GM21723 (cell line): ENCODE data around the gene APELA.
"Not testable (repeated sequence)": the region's sequence is repeated elsewhere in the genome, so short reads cannot be mapped to it uniquely, and the experiment has no call there.

Source experiments
- ATAC-seq: cut with Tn5 transposase; IDR thresholded peaks from one replicate; pipeline ENCODE4 v1.9.1; 2021; ENCODE audit warnings: mild to moderate bottlenecking, moderate library complexity; ENCODE audit not compliant: unreplicated experiment

APELA gene

DNA sequence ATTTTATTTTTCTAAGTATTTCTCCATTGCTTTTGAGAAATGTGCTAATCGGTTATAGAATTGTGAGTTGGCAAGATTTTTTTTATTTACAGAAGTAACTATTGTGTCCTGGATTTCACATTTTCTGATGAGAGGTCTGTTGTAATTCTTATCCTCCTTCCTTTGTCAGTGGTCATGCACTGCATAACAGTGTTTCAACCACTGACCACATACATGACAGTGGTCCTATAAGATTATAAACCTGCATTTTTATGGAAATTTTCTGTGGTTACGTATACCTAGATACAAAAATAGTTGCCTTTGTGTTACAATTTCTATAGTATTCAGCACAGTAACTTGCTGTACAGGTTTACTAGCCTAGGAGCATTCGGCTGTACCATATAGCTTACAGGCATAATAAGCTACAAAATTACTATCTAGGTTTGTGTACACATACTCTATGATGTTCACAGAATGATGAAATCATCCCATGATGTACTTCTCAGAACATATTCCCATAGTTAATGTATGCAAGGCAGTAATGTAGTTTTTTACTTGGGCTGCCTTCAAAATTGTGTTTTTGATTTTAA is 47.8 kb downstream of the APELA start:
- ATAC-seq, result no peak

DNA sequence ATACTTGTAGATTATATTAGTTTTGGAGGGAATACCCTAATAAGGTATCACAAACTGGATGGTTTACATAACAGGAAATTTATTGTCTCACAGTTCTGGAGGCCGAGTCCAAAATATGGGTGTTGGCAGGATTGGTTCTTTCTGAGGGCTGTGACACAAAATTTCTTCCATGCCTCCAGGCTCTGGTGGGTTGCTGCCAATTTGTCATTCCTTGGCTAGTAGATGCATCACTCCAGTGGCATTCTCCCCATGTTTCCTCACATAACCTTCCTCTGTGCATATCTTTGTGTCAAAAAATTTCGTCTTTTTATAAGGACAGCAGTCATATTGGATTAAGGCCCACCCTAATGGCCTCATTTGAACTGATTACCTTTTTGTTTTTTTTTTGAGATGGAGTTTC is 49.3 kb downstream of the APELA start:
- no peak for ATAC-seq

- ATAC-seq, result not testable (repeated sequence)
These were observed 50.1 kb downstream of the APELA start for GRCh38 chr4:164927101-164927500.

GRCh38 chr4:164930647-164931046 is 53.7 kb downstream of the APELA start:
- ATAC-seq, result no peak

DNA sequence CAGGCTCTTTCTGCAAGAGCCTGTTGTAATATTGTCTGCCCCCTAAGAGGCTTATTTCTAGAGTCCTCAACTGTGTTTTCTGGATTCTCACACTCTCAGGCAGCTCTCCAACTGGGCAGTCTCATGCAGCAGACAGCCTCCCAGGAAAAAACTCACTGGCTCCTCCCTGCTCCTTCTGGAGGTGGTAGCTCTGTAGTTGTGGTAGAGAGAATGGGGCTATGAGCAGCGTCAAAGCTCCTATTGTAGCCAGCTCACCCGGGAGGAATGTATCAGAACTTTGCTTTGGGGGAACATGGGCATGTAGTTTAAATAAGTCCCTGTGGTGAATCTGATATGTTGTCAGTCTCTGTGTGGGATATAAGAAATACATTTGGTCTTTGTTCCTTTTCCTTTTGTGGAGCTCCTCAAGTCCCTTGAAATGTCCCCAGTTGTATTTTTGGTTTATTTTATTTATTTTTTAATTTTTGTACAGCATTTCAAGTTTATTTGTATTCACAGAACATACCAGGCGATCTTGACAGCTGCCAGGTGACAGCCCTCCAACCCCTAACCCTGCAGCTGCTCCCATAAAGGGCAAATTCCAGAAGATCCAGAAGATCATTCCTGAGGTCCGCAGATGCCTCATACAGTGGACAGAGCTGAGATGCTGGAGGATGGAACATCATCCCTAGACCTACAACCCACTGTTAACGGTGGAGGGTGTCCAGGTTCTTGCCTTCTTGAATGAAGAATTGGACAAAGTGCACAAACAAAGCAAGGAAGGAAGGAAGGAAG is 54.8 kb downstream of the APELA start:
- ATAC-seq, result no peak

DNA sequence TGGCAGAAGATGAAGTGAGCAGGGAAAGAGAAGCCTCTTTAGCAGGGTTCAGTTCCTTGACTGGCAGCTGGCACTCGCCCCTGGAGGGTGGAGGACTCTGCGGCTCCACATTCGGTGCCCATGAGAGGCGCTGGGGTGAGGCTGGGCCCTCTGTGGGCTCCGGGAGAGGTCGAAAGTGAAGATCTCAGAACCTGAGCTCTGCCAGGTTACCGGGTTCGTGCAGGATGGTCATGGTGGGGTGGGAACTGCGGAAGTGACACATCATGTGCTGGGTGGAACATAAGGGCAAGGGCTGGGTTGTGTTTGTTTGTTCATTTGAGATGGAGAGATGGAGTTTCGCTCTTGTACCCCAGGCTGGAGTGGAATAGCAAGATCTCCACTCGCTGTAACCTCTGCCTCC is 56.3 kb downstream of the APELA start:
- no peak for ATAC-seq

DNA sequence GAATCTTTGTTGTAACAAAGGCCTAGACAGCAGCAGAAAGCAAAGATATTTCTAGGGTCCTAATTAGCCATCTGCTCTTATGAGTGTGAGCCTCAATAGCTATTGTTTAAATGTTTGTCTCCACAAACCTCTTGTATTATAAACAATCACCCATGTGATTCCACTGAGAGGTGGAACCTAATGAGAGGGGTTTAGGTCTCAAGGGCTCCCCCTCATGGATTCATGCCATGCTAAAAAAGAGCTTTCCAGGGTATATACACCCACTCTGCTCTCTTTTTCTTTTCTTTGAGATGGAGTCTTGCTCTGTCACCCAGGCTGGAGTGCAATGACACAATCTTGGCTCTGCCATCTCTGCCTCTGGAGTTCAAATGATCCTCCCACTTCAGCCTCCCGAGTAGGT is 58.4 kb downstream of the APELA start:
- peak; percentile 60 for ATAC-seq

GRCh38 chr4:164935865-164936606 is 59.1 kb downstream of the APELA start:
- peak; percentile 60 for ATAC-seq

DNA sequence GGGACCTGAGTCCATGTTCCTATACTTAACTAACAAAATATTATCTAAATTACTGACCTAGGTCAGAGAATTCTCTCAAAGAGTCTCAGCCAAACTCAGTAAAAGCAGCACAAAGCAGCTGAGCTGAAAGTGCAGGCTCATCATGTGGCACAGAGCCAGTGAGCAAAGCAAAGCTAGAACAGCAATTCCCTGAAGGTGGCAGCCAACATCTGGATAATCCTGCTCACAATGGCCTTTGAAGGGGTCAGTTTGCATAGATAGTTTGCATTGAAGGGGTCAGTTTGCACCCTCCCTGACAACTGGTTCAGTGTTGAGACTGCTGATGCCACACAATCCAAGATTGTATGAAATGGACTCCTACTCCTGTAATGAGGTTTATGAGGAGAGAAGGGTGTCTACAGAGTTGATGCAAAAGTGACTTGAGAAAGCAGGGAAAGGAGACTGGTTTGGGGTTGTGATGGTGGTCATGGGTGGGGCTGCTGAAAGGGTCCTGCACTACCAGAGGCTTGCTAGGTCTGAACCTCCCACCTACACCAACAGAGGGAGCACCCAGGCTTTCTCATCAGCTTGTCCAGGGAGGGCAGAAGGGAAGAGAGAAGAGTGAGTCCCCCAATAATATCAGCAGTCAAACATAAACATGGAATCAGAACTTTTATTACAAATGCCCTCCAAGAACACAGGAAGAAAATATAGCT is 60.7 kb downstream of the APELA start:
- peak; percentile 53 for ATAC-seq

- ATAC-seq, result no peak
These were observed 66.2 kb downstream of the APELA start for GRCh38 chr4:164943192-164943591.

- ATAC-seq, result no peak
These were observed 68.2 kb downstream of the APELA start for GRCh38 chr4:164945146-164945545.

DNA sequence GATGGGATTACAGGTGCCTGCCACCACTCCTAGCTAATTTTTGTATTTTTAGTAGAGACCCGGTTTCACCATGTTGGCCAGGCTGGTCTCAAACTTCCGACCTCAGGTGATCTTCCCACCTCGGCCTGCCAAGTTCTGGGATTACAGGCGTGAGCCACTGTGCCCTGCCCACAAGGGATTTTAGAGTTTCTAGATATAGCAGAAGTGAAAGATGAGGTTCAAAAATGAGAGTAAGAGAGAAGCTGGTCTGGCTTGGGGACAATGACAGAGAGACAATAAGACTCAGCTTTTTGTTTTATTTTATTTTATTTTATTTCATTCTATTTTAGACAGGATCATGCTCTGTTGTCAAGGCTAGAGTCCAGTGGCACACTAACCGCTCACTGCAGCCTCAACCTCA is 69.8 kb downstream of the APELA start:
- ATAC-seq, result no peak
